ENCODE measurements around the gene NADSYN1.
"Not testable (repeated sequence)": the region's sequence is repeated elsewhere in the genome, so short reads cannot be mapped to it uniquely, and the experiment has no call there.

NADSYN1 gene

DNA sequence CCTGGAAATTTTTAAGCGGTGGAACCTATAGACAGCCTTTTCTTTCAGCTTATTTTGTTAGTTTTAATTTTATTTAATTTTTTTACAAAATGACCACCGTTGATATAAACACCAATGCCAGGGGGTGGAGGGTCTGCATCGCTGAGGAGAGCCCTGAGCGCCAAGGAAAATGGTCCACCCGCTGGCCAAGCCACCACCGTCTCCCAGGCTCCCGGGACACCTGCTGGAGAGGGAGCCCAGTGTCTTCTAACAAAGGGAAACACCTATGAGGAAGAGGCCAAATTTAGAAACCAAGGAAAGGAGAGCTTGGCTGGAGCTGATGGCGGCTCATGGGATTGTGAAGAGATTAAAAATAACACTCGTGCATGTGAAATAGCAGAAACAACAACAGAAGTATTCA, 84.5 kb downstream of the NADSYN1 start:
- no peaks in the 10 kb centered on the region for H3K27me3 ChIP-seq (ENCODE audit: insufficient read depth, poor library complexity, severe bottlenecking)
- H3K4me1 ChIP-seq (ENCODE audit: insufficient read depth, poor library complexity, severe bottlenecking), result no peaks in the 10 kb centered on the region
- H3K36me3 ChIP-seq (ENCODE audit: low read depth), result no peaks in the 10 kb centered on the region
- DNase-seq (ENCODE audit: low spot score) (no peak), ATAC-seq (ENCODE audit: low read depth) (no peak)
- H3K4me3 ChIP-seq (ENCODE audit: severe bottlenecking), result no peak overlapping the region
- TF ChIP-seq, protein P1, sequence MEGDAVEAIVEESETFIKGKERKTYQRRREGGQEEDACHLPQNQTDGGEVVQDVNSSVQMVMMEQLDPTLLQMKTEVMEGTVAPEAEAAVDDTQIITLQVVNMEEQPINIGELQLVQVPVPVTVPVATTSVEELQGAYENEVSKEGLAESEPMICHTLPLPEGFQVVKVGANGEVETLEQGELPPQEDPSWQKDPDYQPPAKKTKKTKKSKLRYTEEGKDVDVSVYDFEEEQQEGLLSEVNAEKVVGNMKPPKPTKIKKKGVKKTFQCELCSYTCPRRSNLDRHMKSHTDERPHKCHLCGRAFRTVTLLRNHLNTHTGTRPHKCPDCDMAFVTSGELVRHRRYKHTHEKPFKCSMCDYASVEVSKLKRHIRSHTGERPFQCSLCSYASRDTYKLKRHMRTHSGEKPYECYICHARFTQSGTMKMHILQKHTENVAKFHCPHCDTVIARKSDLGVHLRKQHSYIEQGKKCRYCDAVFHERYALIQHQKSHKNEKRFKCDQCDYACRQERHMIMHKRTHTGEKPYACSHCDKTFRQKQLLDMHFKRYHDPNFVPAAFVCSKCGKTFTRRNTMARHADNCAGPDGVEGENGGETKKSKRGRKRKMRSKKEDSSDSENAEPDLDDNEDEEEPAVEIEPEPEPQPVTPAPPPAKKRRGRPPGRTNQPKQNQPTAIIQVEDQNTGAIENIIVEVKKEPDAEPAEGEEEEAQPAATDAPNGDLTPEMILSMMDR (IDR thresholded peaks at IDR 0.05; ENCODE audit: poor library complexity, severe bottlenecking), result no peak
- no peak overlapping the region for H3K27ac ChIP-seq (ENCODE audit: poor library complexity, severe bottlenecking)
- peaks cover 2% of the 10 kb centered on the region for H3K9me3 ChIP-seq (ENCODE audit: severe bottlenecking)

GRCh38 chr11:71537977-71538665, 85.1 kb downstream of the NADSYN1 start, which contains the start of gene KRTAP5-8:
Gene KRTAP5-8, plus strand, starts transcription at chr11:71538025. Its CDS starts 31 bp downstream, at chr11:71538056.
- not testable (repeated sequence) for H3K36me3 ChIP-seq (ENCODE audit: low read depth); H3K27ac ChIP-seq (ENCODE audit: poor library complexity, severe bottlenecking); DNase-seq (ENCODE audit: low spot score)

DNA sequence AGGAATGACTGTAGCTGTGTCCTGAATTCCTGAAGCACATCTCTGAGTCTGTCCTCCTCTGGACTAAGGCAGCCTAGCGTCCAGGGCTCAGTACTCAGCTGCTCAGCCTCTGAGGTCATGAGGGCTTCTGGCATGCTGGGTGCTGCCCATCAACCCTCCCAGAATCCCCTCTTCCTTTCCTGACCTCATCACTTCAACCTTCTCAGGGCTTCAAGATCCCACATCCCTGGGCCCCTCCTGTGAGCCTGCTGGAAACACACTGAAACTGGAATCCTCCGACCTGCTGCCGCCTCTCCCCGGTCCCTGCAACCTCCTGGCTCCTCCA, 85.6 kb downstream of the NADSYN1 start:
- Histone ChIP-seq H3K27ac (ENCODE audit: poor library complexity, severe bottlenecking) (no peak overlapping the region), H3K36me3 (ENCODE audit: low read depth) (no peaks in the 10 kb centered on the region), H3K4me3 (ENCODE audit: severe bottlenecking) (no peak overlapping the region), H3K27me3 (ENCODE audit: insufficient read depth, poor library complexity, severe bottlenecking) (no peaks in the 10 kb centered on the region), H3K9me3 (ENCODE audit: severe bottlenecking) (peaks cover 2% of the 10 kb centered on the region), H3K4me1 (ENCODE audit: insufficient read depth, poor library complexity, severe bottlenecking) (no peaks in the 10 kb centered on the region)
- ATAC-seq (ENCODE audit: low read depth), result no peak; the same call in 2 of the 3 replicates
- TF ChIP-seq, protein P1 (IDR thresholded peaks at IDR 0.05; ENCODE audit: poor library complexity, severe bottlenecking), result no peak
- no peak for DNase-seq (ENCODE audit: low spot score)

More at GRCh38 chr11:71537977-71538665, 85.1 kb downstream of the NADSYN1 start, which contains the start of gene KRTAP5-8:
- not testable (repeated sequence) for H3K27me3 ChIP-seq (ENCODE audit: insufficient read depth, poor library complexity, severe bottlenecking); ATAC-seq (ENCODE audit: low read depth); H3K4me1 ChIP-seq (ENCODE audit: insufficient read depth, poor library complexity, severe bottlenecking); H3K9me3 ChIP-seq (ENCODE audit: severe bottlenecking); H3K4me3 ChIP-seq (ENCODE audit: severe bottlenecking)

DNA sequence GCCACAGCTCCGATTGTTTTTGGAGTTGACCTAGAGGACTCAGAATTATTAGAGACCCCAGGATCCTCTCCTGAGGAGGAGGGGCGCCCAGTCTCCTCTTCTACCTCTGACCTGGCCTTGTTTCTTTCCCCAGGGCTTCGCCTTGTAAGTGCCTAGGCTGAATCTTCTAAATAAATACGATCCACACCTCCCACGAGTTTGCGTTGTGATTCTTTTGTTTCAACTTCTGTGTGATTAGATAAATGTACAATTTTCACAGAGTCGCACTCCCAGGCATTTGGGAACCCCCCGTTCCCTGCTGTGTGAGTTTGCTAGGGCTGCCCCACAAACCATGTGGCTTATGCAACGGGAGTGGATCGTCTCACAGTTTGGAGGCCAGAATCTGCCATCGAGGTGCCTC, 86.0 kb downstream of the NADSYN1 start:
- no peak for ATAC-seq (ENCODE audit: low read depth)

DNA sequence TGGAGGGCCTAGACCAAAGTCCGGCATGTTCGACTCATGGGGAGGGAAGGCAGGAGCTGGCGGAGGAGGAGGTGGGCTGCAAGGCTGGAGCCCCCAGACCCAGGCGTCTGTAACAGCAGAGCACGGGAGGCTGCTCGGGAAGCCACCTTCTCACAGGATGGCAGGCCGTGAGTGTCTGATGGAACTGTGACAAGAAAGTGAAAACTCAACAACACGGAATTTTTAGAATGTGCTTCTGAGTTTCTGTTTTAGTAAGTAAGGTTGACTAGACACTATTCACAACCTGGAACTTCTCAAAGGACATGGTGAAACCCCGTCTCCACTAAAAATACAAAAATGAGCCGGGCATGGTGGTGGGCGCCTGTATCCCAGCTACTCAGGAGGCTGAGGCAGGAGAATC, 87.0 kb downstream of the NADSYN1 start:
- H3K4me3 ChIP-seq (ENCODE audit: severe bottlenecking); DNase-seq (ENCODE audit: low spot score); H3K9me3 ChIP-seq (ENCODE audit: severe bottlenecking); H3K4me1 ChIP-seq (ENCODE audit: insufficient read depth, poor library complexity, severe bottlenecking); H3K27ac ChIP-seq (ENCODE audit: poor library complexity, severe bottlenecking); ATAC-seq (ENCODE audit: low read depth); H3K36me3 ChIP-seq (ENCODE audit: low read depth); H3K27me3 ChIP-seq (ENCODE audit: insufficient read depth, poor library complexity, severe bottlenecking): not testable (repeated sequence)

More for the DNA sequence above, 86.0 kb downstream of the NADSYN1 start:
- Histone ChIP-seq H3K27me3 (ENCODE audit: insufficient read depth, poor library complexity, severe bottlenecking) (no peaks in the 10 kb centered on the region), H3K4me1 (ENCODE audit: insufficient read depth, poor library complexity, severe bottlenecking) (no peaks in the 10 kb centered on the region), H3K9me3 (ENCODE audit: severe bottlenecking) (peaks cover 2% of the 10 kb centered on the region), H3K36me3 (ENCODE audit: low read depth) (no peaks in the 10 kb centered on the region), H3K27ac (ENCODE audit: poor library complexity, severe bottlenecking) (no peak overlapping the region), H3K4me3 (ENCODE audit: severe bottlenecking) (no peak overlapping the region)
- TF ChIP-seq, protein P1 (IDR thresholded peaks at IDR 0.05; ENCODE audit: poor library complexity, severe bottlenecking), result no peak
- no peak for DNase-seq (ENCODE audit: low spot score)

GRCh38 chr11:71540521-71541304, 87.7 kb downstream of the NADSYN1 start:
- H3K4me3 ChIP-seq (ENCODE audit: severe bottlenecking); ATAC-seq (ENCODE audit: low read depth); H3K4me1 ChIP-seq (ENCODE audit: insufficient read depth, poor library complexity, severe bottlenecking); H3K27ac ChIP-seq (ENCODE audit: poor library complexity, severe bottlenecking); DNase-seq (ENCODE audit: low spot score); H3K36me3 ChIP-seq (ENCODE audit: low read depth); H3K27me3 ChIP-seq (ENCODE audit: insufficient read depth, poor library complexity, severe bottlenecking); H3K9me3 ChIP-seq (ENCODE audit: severe bottlenecking): not testable (repeated sequence)
